SK-MEL-5 (cell line): ENCODE measurements around the gene TAF11L9. TPM values are rescaled to one million over a fixed set of nuclear protein-coding genes. Genes with fewer than 3 reads are reported as not detected.
"Not testable (repeated sequence)": the region's sequence is repeated elsewhere in the genome, so short reads cannot be mapped to it uniquely, and the experiment has no call there.

ENCODE experiments used
- DNase-seq: peaks from one replicate; pipeline ENCODE4 v3.0.0-alpha.2; 2016; ENCODE audit warnings: low read depth, low spot score
- in situ Hi-C: cut with HindIII; loops from 2 replicates; pipeline ENCODE4 v1.10.0; 2016; ENCODE audit warnings: low sequenced_read_pairs, high pct_unique_total_duplicates, low pct_unique_long_range_greater_than_20kb
- polyA plus RNA-seq, 2 experiments: library from polyadenylated mRNA; depleted of rRNA; stranded (reverse); fragments of >200 nt; gene quantifications; 2 replicates each; pipeline ENCODE4 v1.2.3, GENCODE V29; 2015
- small RNA-seq, 2 experiments: library from RNA; depleted of rRNA; stranded (forward); fragments of <200 nt; gene quantifications; one replicate each; pipeline ENCODE3, GENCODE V24; 2014
- total RNA-seq: library from RNA; depleted of rRNA; stranded (reverse); fragments of >200 nt; shearing (Covaris generic); gene quantifications from 2 replicates; pipeline ENCODE4 v1.2.3, GENCODE V29; 2014; rRNA removed

TAF11L9 gene
- total RNA-seq, result not detected in 2 replicates
- not detected in 2 replicates for polyA plus RNA-seq (2015; cell fraction: cytosol; rRNA removed)
- polyA plus RNA-seq (2015; cell fraction: nucleus; rRNA removed), result not detected in 2 replicates

DNA sequence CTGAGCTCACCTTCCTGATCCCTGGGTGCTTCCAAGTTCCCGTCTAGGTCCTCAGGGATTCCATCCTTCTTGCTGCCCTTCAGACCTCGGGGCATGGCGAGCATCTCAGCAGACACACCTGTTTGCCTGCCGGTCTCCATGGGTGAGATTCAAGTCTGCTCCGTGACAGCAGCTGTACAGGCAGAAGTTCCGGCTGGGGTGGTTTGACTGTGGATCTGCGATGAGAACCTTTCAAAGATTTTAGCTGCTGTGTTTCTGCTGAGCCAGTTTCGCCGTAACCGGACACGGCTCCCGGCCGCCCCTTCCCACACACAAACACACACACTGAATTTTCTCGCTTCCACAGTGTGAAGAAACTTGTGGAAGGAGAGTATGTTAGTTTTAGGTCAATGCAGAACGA lies at the start of gene TAF11L9:
Gene TAF11L9 (minus strand): TSS at position 140 of the 400 bp plus-strand sequence.
- in situ Hi-C loops, DNase-seq: not testable (repeated sequence)

DNA sequence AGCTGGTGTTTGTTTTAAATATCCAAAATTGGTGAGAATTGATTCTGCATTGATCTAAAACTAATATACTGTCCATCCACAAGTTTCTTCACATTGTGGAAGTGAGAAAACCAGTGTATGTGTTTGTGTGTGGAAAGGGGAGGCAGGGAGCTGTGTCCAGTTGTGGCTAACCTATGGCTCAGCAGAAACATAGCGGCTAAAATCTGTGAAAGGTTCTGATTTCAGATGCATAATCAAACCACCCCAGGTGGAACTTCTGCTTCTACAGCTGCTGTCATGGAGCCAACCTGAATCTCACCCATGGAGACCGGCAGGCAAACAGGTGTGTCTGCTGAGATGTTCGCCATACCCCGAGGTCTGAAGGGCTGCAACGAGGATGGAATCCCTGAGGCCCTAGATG lies 40.0 kb upstream of the TAF11L9 start, which contains the start of gene TAF11L14:
Gene TAF11L14 (plus strand): TSS at position 301 of the 400 bp plus-strand sequence.
- in situ Hi-C loops, result no loop called here
- DNase-seq, result no peak

DNA sequence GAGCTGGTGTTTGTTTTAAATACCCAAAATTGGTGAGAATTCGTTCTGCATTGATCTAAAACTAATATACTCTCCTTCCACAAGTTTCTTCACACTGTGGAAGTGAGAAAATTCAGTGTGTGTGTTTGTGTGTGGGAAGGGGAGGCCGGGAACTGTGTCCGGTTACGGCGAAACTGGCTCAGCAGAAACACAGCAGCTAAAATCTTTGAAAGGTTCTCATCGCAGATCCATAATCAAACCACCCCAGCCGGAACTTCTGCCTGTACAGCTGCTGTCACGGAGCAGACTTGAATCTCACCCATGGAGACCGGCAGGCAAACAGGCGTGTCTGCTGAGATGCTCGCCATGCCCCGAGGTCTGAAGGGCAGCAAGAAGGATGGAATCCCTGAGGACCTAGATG lies 37.6 kb upstream of the TAF11L9 start, which contains the start of gene TAF11L13:
Gene TAF11L13 (plus strand): TSS at position 301 of the 400 bp plus-strand sequence.
- DNase-seq, in situ Hi-C loops: not testable (repeated sequence)

DNA sequence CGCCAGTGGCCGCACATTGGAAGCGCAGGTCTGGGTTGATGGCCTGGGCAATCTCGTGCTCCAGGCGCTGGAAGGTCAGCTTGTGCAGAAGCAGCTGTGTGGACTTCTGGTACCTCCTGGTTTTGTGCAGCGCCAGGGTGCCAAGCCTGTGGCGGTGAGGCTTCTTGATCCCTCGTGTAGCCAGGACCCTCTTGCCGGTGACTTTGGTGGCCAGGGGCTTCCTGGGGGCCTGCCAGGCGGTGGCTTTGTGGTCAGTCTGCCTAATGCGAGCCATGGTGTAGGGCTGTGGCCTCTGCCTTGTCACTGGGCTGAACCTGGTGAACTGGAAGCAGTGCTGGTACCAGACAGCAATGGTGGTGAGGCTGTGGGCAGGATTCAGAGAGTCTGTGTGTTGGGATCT lies 31.5 kb upstream of the TAF11L9 start:
- in situ Hi-C loops, result no loop called here
- DNase-seq, result no peak

DNA sequence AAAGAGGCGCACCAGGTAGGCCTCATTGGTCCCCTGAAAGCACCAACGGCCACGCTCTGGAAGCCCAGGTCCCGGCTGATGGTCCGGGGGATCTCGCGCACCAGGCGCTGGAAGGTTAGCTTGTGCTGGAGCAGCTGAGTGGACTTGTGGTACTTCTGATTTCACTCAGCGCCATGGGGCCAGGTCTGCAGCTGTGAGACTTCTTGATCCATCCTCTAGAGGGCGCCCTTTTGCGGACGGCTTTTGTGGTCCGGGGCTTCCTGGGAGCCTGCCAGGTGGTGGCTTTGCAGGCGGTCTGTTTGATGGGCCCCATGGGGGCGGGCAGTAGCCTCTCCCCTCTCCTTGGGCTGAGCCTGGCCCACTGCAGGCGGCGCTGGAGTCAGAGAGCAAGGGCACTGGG lies 26.4 kb upstream of the TAF11L9 start:
- DNase-seq, result peak; percentile 21
- in situ Hi-C loops, result no loop called here

DNA sequence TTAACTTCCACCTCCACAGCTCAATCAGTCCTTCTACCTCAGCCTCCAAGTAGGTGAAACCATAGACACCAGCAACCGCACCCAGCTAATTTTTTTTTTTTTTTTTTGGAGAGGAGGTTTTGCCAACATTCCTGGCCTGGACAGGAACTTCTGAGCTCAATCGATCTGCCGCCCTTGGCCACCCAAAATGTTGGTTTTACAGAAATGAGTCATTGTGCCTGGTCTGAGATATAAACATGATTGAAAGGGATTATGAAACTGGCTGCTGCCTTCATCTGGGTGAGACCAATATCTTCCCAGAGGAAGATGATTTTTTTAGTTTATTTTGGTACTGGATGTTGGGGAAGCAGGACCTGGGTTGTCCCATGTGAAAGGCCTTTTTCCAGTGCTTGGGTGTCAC lies 25.2 kb upstream of the TAF11L9 start:
- in situ Hi-C loops, result no loop called here
- no peak for DNase-seq

DNA sequence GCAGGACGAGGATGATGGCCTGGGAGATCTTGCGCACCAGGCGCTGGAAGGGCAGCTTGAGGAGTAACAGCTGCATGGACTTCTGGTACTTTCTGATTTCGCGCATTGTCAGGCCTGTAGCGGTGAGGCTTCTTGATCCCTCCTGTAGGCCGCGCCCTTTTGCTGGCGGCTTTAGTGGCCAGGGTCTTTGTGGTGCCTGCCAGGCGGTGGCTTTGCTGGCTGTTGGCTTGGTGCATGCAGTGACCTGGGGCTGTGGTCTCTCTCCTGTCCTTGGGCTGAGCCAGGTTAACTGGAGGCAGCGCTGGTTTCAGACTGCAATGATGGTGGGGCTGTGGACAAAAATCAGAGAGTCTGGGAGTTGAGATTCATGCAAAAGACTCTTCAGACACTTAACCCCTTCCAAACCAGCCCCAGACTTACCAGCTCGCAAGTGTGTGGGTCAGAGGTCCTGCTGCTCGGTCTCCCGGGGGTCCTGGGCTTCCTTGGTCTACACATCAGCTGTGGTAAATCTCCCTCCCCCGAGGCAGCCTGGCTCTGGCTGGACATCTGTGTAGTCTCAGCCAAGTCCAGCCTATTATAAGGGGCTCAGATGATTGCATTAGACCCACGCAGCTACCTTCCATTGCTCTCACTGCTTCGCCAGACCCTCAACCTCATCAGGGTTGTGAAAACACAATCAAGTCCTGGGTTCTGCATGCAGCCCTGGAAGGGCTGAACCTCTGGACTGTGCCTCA lies 20.8 kb upstream of the TAF11L9 start:
- in situ Hi-C loops, result no loop called here
- no peak for DNase-seq

DNA sequence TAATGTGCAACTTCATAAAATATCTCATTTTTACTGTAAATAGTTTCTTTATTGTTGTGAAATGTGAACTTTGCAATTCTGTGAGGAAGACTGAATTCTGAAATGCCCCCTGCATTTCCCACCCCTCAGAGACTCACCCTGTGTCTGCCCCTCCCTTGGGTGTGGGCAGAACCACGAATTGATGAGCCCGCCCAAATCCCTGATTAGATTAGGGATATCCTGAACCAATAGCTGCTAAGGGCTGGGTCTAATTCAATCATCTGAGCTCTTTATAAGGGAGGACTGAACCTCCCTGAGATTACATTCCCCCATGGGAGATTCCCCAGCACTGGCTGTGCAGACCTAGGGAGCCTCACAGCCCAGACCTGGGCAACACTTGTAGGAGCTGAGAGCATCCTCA lies 15.9 kb upstream of the TAF11L9 start, which contains the start of gene TAF11L12:
Gene TAF11L12 (plus strand): TSS at position 301 of the 400 bp plus-strand sequence.
- in situ Hi-C loops, result not testable (repeated sequence)

DNA sequence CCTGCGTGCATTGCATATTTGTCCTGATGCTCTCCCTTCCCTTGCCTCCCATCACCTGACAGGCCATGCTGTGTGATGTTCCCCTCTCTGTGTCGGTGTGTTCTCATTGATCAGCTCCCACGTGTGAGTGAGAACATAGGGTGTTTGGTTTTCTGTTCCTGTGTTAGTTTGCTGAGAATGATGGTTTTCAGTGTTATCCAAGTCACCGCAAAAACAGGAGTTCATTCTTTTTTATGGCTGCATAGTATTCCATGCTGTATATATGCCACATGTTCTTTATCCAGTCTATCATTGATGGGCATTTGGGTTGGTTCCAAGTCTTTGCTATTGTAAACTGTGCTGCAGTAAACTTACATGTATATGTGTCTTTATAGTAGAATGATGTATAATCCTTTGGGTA lies 13.3 kb upstream of the TAF11L9 start:
- in situ Hi-C loops, DNase-seq: not testable (repeated sequence)

More for the DNA sequence above, 15.9 kb upstream of the TAF11L9 start, which contains the start of gene TAF11L12:
- DNase-seq, result not testable (repeated sequence)

DNA sequence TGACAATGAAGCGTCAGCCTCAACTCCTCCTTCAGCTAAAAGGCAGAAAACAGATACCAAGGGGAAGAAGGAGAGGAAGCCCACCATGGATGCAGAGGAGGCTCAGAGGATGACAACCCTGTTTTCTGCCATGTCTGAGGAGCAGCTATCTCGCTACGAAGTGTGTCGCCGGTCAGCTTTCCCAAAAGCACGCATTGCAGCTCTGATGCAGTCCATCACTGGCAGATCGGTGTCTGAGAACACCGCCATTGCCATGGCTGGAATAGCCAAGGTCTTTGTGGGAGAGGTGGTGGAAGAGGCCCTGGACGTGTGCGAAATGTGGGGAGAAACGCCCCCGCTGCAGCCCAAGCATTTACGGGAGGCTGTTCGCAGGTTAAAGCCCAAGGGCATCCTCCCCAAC lies 10.8 kb upstream of the TAF11L9 start:
- in situ Hi-C loops, result no loop called here
- no peak for DNase-seq

DNA sequence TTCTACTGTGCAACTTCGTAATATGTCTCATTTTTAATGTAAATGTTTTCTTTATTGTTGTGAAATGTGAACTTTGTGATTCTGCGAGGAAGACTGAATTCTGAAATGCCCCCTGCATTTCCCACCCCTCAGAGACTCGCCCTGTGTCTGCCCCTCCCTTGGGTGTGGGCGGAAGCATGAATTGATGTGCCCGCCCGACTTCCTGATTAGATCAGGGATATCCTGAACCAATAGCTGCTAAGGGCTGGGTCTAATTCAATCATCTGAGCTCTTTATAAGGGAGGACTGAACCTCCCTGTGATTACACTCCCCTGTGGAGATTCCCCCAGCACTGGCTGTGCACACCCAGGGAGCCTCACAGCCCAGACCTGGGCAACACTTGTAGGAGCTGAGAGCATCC lies 9.7 kb upstream of the TAF11L9 start, which contains the start of gene TAF11L11:
Gene TAF11L11 (plus strand): TSS at position 304 of the 400 bp plus-strand sequence.
- in situ Hi-C loops, DNase-seq: not testable (repeated sequence)

DNA sequence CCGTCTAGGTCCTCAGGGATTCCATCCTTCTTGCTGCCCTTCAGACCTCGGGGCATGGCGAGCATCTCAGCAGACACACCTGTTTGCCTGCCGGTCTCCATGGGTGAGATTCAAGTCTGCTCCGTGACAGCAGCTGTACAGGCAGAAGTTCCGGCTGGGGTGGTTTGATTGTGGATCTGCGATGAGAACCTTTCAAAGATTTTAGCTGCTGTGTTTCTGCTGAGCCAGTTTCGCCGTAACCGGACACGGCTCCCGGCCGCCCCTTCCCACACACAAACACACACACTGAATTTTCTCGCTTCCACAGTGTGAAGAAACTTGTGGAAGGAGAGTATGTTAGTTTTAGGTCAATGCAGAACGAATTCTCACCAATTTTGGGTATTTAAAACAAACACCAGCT lies 3.5 kb upstream of the TAF11L9 start, which contains the start of gene TAF11L10:
Gene TAF11L10 (minus strand): TSS at position 101 of the 400 bp plus-strand sequence.
- DNase-seq, in situ Hi-C loops: not testable (repeated sequence)

DNA sequence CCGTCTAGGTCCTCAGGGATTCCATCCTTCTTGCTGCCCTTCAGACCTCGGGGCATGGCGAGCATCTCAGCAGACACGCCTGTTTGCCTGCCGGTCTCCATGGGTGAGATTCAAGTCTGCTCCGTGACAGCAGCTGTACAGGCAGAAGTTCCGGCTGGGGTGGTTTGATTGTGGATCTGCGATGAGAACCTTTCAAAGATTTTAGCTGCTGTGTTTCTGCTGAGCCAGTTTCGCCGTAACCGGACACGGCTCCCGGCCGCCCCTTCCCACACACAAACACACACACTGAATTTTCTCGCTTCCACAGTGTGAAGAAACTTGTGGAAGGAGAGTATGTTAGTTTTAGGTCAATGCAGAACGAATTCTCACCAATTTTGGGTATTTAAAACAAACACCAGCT lies 3.3 kb downstream of the TAF11L9 start, which contains the start of gene TAF11L8:
Gene TAF11L8 (minus strand): TSS at position 101 of the 400 bp plus-strand sequence.
- in situ Hi-C loops, result not testable (repeated sequence)

DNA sequence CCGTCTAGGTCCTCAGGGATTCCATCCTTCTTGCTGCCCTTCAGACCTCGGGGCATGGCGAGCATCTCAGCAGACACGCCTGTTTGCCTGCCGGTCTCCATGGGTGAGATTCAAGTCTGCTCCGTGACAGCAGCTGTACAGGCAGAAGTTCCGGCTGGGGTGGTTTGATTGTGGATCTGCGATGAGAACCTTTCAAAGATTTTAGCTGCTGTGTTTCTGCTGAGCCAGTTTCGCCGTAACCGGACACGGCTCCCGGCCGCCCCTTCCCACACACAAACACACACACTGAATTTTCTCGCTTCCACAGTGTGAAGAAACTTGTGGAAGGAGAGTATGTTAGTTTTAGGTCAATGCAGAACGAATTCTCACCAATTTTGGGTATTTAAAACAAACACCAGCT lies 8.5 kb downstream of the TAF11L9 start, which contains the start of gene TAF11L7:
Gene TAF11L7 (minus strand): TSS at position 101 of the 400 bp plus-strand sequence.
- DNase-seq, in situ Hi-C loops: not testable (repeated sequence)

More for the DNA sequence above, 3.3 kb downstream of the TAF11L9 start, which contains the start of gene TAF11L8:
- DNase-seq, result not testable (repeated sequence)

Small RNA genes lying within 50 kb of the gene (small RNA-seq; reads per million reads assigned to genes)
- 0 reads per million in 2 experiments for gene AC233724.3
- gene AC233724.4, result 0 reads per million in 2 experiments
- 0 reads per million in 2 experiments for gene AC233724.6
- 0 reads per million in 2 experiments for gene AC233724.7

Other genes starting within 250 kb of the TAF11L9 start
- not detected in 2 replicates for gene TAF11L2, start 96.2 kb downstream of the TAF11L9 start, total RNA-seq
- gene TAF11L3, start 76.0 kb downstream of the TAF11L9 start, total RNA-seq, result not detected in 2 replicates
- gene TAF11L4, start 72.6 kb downstream of the TAF11L9 start, total RNA-seq, result not detected in 2 replicates
- gene TAF11L5, start 69.2 kb downstream of the TAF11L9 start, total RNA-seq, result not detected in 2 replicates
- gene TAF11L6, start 65.7 kb downstream of the TAF11L9 start, total RNA-seq, result not detected in 2 replicates
- gene TAF11L7, start 8.6 kb downstream of the TAF11L9 start, total RNA-seq, result not detected in 2 replicates
- not detected in 2 replicates for gene TAF11L8, start 3.4 kb downstream of the TAF11L9 start, total RNA-seq
- gene TAF11L10, start 3.4 kb upstream of the TAF11L9 start, total RNA-seq, result not detected in 2 replicates
- gene TAF11L11, start 9.8 kb upstream of the TAF11L9 start, total RNA-seq, result not detected in 2 replicates
- not detected in 2 replicates for gene TAF11L12, start 16.0 kb upstream of the TAF11L9 start, total RNA-seq
- not detected in 2 replicates for gene TAF11L13, start 37.7 kb upstream of the TAF11L9 start, total RNA-seq
- not detected in 2 replicates for gene TAF11L14, start 40.1 kb upstream of the TAF11L9 start, total RNA-seq